ENCODE results near the gene PPP1R14B. TPM values are rescaled to one million over a fixed set of nuclear protein-coding genes. Genes with fewer than 3 reads are reported as not detected.

Gene PPP1R14B
- total RNA-seq, 1 donor from 2014 or later, result 48.6 TPM

Small RNAs within 50 kb of the gene (small RNA-seq; reads per million reads assigned to genes)
- not detected for gene RF00019 (ENCODE audit: low replicate concordance)

Other genes starting within 250 kb of the PPP1R14B start
- 6.1 TPM for gene FLRT1, start 211.0 kb downstream of the PPP1R14B start, total RNA-seq
- gene MACROD1, start 80.8 kb downstream of the PPP1R14B start, total RNA-seq, result 36.0 TPM
- 114 TPM for gene STIP1, start 60.8 kb downstream of the PPP1R14B start, total RNA-seq
- 13.4 TPM for gene FERMT3, start 40.2 kb downstream of the PPP1R14B start, total RNA-seq
- 35.5 TPM for gene TRPT1, start 20.8 kb downstream of the PPP1R14B start, total RNA-seq
- gene NUDT22, start 20.7 kb downstream of the PPP1R14B start, total RNA-seq, result 51.3 TPM
- 28.6 TPM for gene DNAJC4, start 16.4 kb downstream of the PPP1R14B start, total RNA-seq
- 50.6 TPM for gene VEGFB, start 12.4 kb downstream of the PPP1R14B start, total RNA-seq
- gene FKBP2, start 5.8 kb downstream of the PPP1R14B start, total RNA-seq, result 104 TPM
- gene PLCB3, start 4.6 kb upstream of the PPP1R14B start, total RNA-seq, result 16.9 TPM
- 101 TPM for gene BAD, start 37.7 kb upstream of the PPP1R14B start, total RNA-seq
- gene GPR137, start 38.9 kb upstream of the PPP1R14B start, total RNA-seq, result 13.6 TPM
- not detected for gene KCNK4, start 44.4 kb upstream of the PPP1R14B start, total RNA-seq
- gene CATSPERZ, start 53.4 kb upstream of the PPP1R14B start, total RNA-seq, result not detected
- gene ESRRA, start 58.6 kb upstream of the PPP1R14B start, total RNA-seq, result 29.7 TPM
- gene TRMT112, start 70.6 kb upstream of the PPP1R14B start, total RNA-seq, result 194 TPM
- gene PRDX5, start 71.2 kb upstream of the PPP1R14B start, total RNA-seq, result 138 TPM
- gene CCDC88B, start 93.3 kb upstream of the PPP1R14B start, total RNA-seq, result 10.8 TPM
- 16.8 TPM for gene RPS6KA4, start 112.2 kb upstream of the PPP1R14B start, total RNA-seq

All from metanephros (tissue), 2 donors.